IMR-90 (cell line): ENCODE data around the gene PRL. TPM values are rescaled to one million over a fixed set of nuclear protein-coding genes. Genes with fewer than 3 reads are reported as not detected.

Experiments
- ATAC-seq: fragments of 200-7000 bp; cut with Tn5 transposase; 2 replicates; pipeline ENCODE4 v1.9.1; 2020; ENCODE audit warnings: low read depth, mild to moderate bottlenecking, moderate library complexity
- BruUV-seq: library from RNA; stranded (reverse); fragments of 400-500 nt; replicated peaks from 2 replicates; lab custom pipeline; 2021; lab: Mats Ljungman, UMichigan
- CTCF ChIA-PET: fragments of 300-600 bp; formaldehyde crosslinking; extraction: SDS; loops from one replicate; lab custom pipeline; 2021; ENCODE audit warnings: antibody characterized with exemption; lab: Yijun Ruan, JAX
- POLR2A ChIA-PET: fragments of 300-600 bp; sonication (Branson Sonifier 250); formaldehyde crosslinking; loops from one replicate; lab custom pipeline; 2022; ENCODE audit warnings: antibody characterized with exemption; ENCODE audit not compliant: unreplicated experiment; lab: Charles Lee
- DNase-seq: peaks from one replicate; pipeline ENCODE4 v3.0.0; 2013
- H2AFZ ChIP-seq: replicated peaks from 2 replicates; pipeline ENCODE3; 2013; ENCODE audit warnings: low read length, mild to moderate bottlenecking; ENCODE audit not compliant: poor library complexity
- H2AK5ac ChIP-seq: 2 replicates; pipeline ENCODE4 v1.6.1; 2013; ENCODE audit warnings: low read depth, low read length, inconsistent platforms
- H2AK9ac ChIP-seq: replicated peaks from 2 replicates; pipeline ENCODE3; 2013; ENCODE audit warnings: mild to moderate bottlenecking, low read depth, low read length, moderate library complexity; ENCODE audit not compliant: poor library complexity
- H2BK120ac ChIP-seq: 2 replicates; pipeline ENCODE4 v1.6.1; 2013; ENCODE audit warnings: low read depth, low read length, inconsistent platforms
- H2BK15ac ChIP-seq: 3 replicates; pipeline ENCODE4 v1.6.1; 2013; ENCODE audit warnings: low read depth, low read length, inconsistent platforms
- H2BK20ac ChIP-seq: 2 replicates; pipeline ENCODE4 v1.6.1; 2013; ENCODE audit warnings: low read depth, mild to moderate bottlenecking, inconsistent platforms, low read length, moderate library complexity
- H2BK5ac ChIP-seq: 2 replicates; pipeline ENCODE4 v1.6.1; 2013; ENCODE audit warnings: mild to moderate bottlenecking, low read depth, low read length, inconsistent platforms; ENCODE audit not compliant: poor library complexity, severe bottlenecking
- H3K14ac ChIP-seq: replicated peaks from 2 replicates; pipeline ENCODE4 v1.6.1; 2013; ENCODE audit warnings: low read depth, low read length, inconsistent platforms
- H3K18ac ChIP-seq: 2 replicates; pipeline ENCODE4 v1.6.1; 2013; ENCODE audit warnings: low read depth, low read length, control low read depth
- H3K23ac ChIP-seq: 2 replicates; pipeline ENCODE4 v1.6.1; 2013; ENCODE audit warnings: low read depth, low read length, inconsistent platforms
- H3K27ac ChIP-seq: 2 replicates; pipeline ENCODE4 v1.5.1; 2013; ENCODE audit warnings: mild to moderate bottlenecking, control low read depth, low read length; ENCODE audit not compliant: insufficient read depth
- H3K27me3 ChIP-seq: 2 replicates; pipeline ENCODE4 v1.6.1; 2013; ENCODE audit warnings: low read length; ENCODE audit not compliant: control insufficient read depth, insufficient read depth
- H3K36me3 ChIP-seq: 2 replicates; pipeline ENCODE4 v1.6.1; 2013; ENCODE audit warnings: low read length, mixed read lengths; ENCODE audit not compliant: control insufficient read depth, insufficient read depth
- H3K4ac ChIP-seq: 2 replicates; pipeline ENCODE4 v1.6.1; 2013; ENCODE audit warnings: low read depth, low read length, inconsistent platforms
- H3K4me1 ChIP-seq: 2 replicates; pipeline ENCODE4 v1.6.1; 2013; ENCODE audit warnings: low read length, mixed read lengths; ENCODE audit not compliant: control insufficient read depth, insufficient read depth
- H3K4me2 ChIP-seq: 2 replicates; pipeline ENCODE4 v1.6.1; 2013; ENCODE audit warnings: low read depth, mild to moderate bottlenecking, control low read depth, low read length, moderate library complexity
- H3K4me3 ChIP-seq: 2 replicates; pipeline ENCODE4 v1.5.1; 2013; ENCODE audit warnings: low read depth, mild to moderate bottlenecking, control low read depth, low read length, moderate library complexity; ENCODE audit not compliant: insufficient read depth
- H3K56ac ChIP-seq: 2 replicates; pipeline ENCODE4 v1.6.1; 2013; ENCODE audit warnings: low read length, inconsistent platforms; ENCODE audit not compliant: insufficient read depth; ENCODE audit errors: extremely low read depth
- H3K79me1 ChIP-seq, 2 experiments: 2 replicates each; pipeline ENCODE4 v1.6.1; 2013; ENCODE audit warnings: low read length in 2 of 2, inconsistent platforms in 1 of 2, low read depth in 1 of 2
- H3K9ac ChIP-seq: 2 replicates; pipeline ENCODE4 v1.6.1; 2013; ENCODE audit warnings: low read depth, low read length, control low read depth
- H3K9me1 ChIP-seq: 2 replicates; pipeline ENCODE4 v1.6.1; 2013; ENCODE audit warnings: low read length, inconsistent platforms; ENCODE audit not compliant: insufficient read depth
- H3K9me3 ChIP-seq: 2 replicates; pipeline ENCODE4 v1.6.1; 2013; ENCODE audit warnings: low read length; ENCODE audit not compliant: control insufficient read depth, insufficient read depth
- H4K20me1 ChIP-seq: 2 replicates; pipeline ENCODE4 v1.6.1; 2013; ENCODE audit warnings: low read length, inconsistent platforms; ENCODE audit not compliant: insufficient read depth
- H4K5ac ChIP-seq: 2 replicates; pipeline ENCODE4 v1.6.1; 2013; ENCODE audit warnings: mild to moderate bottlenecking, low read depth, low read length, control low read depth
- H4K8ac ChIP-seq, 2 experiments: 2 replicates each; pipeline ENCODE4 v1.6.1; 2013; ENCODE audit warnings: low read depth in 2 of 2, low read length in 2 of 2, control low read depth in 1 of 2, inconsistent platforms in 1 of 2
- H4K91ac ChIP-seq: 2 replicates; pipeline ENCODE4 v1.6.1; 2013; ENCODE audit warnings: low read depth, low read length, inconsistent platforms; ENCODE audit not compliant: insufficient read depth
- MAFK ChIP-seq: IDR thresholded peaks from 2 replicates; pipeline ENCODE4 v1.6.1; 2012; ENCODE audit warnings: low read depth, low read length, improper control_type of control experiment
- WGBS, 2 experiments: methylation state at CpG; one replicate each; pipeline versions ENCODE4 v1.1.5 to v1.1.7; 2013; ENCODE audit warnings: missing lambda C conversion rate in 2 of 2; ENCODE audit not compliant: insufficient read length in 1 of 2; ENCODE audit errors: extremely low coverage in 2 of 2; 5-methylcytosine and 5-hydroxymethylcytosine counted together
- dilution Hi-C: fragments of 300-500 bp; cut with HindIII; formaldehyde crosslinking; loops from one replicate; pipeline ENCODE4 v1.14.3; 2018; ENCODE audit warnings: low sequenced_read_pairs; ENCODE audit not compliant: unreplicated experiment
- in situ Hi-C: fragments of 300-500 bp; cut with MboI; formaldehyde crosslinking; loops from 3 replicates; pipeline ENCODE4 v1.14.3; 2019; ENCODE audit warnings: low sequenced_read_pairs, inconsistent platforms, mixed read lengths
- intact Hi-C: fragments of 100-400 bp; cut with micrococcal nuclease; formaldehyde crosslinking; loops from 2 replicates; pipeline ENCODE4 v1.10.0; 2022
- polyA plus RNA-seq, 3 experiments: library from polyadenylated mRNA; depleted of rRNA; stranded (reverse); fragments of >200 nt; gene quantifications; 2 replicates each; pipeline ENCODE4 v1.2.3, GENCODE V29; 2012; ENCODE audit warnings: low replicate concordance in 1 of 3
- total RNA-seq: library from RNA; depleted of rRNA; stranded (reverse); fragments of >200 nt; gene quantifications from 2 replicates; pipeline ENCODE4 v1.2.3, GENCODE V29; 2012
- TF ChIP-seq, protein P1 (sequence below): conservative IDR thresholded peaks from 2 replicates; pipeline ENCODE4 v1.5.1; 2012; ENCODE audit warnings: mild to moderate bottlenecking, low read depth, low read length, improper control_type of control experiment

Gene PRL
- total and polyA plus RNA-seq, 2 of the 4 experiments (the other 2 are of a cell fraction): not detected

DNA sequence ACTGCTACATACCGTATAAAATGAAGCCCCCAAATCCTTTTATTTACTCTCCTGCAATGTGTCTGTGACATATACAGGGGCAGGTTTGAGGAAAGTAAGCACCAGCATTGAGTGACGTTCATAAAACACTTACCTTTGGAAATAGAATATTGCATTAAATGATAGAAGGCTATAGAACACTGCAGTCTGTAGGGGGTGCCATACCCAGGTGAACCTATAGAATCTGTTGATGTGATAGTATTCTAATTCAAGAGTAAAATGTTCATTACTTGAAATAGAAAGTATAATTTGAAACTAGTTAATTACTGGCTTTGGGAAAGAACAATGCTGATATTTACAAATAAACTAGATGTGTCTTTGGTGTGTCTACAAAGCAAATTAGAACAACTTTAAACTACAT lies 47.0 kb upstream of the PRL start:
- Histone ChIP-seq H3K27ac (no peak overlapping the region), H3K4ac (no peak overlapping the region), H3K27me3 (no peaks in the 10 kb centered on the region), H3K4me3 (no peak overlapping the region), H3K9me3 (no peaks in the 10 kb centered on the region), H2BK20ac (no peak overlapping the region), H3K36me3 (no peaks in the 10 kb centered on the region), H2AK9ac (no peak overlapping the region), H4K8ac (no peak overlapping the region; a peak in 1 of 4 replicates), H2BK120ac (no peak overlapping the region), H4K91ac (no peak overlapping the region), H2BK15ac (no peak overlapping the region), H3K23ac (no peak overlapping the region), H2AK5ac (no peak overlapping the region), H3K79me1 (no peaks in the 10 kb centered on the region), H3K14ac (no peak overlapping the region), H3K18ac (no peak overlapping the region), H3K4me1 (no peaks in the 10 kb centered on the region), H3K9ac (no peak overlapping the region), H4K20me1 (no peaks in the 10 kb centered on the region), H3K56ac (no peak overlapping the region), H4K5ac (no peak overlapping the region), H2BK5ac (no peak overlapping the region), H3K4me2 (no peak overlapping the region), H3K9me1 (no peaks in the 10 kb centered on the region), H2AFZ (no peak overlapping the region)
- in situ Hi-C loops (no loop called here), intact Hi-C loops (no loop called here), dilution Hi-C loops (no loop called here)
- BruUV-seq: no TSS peak
- no CpG with 5 or more reads among the region's 2 CpGs for WGBS, 2 experiments
- no peak for DNase-seq
- ChIA-PET CTCF (no interaction called here), POLR2A (no interaction called here)
- no peak for ATAC-seq
- no peak for TF ChIP-seq MAFK
- TF ChIP-seq, protein P1, sequence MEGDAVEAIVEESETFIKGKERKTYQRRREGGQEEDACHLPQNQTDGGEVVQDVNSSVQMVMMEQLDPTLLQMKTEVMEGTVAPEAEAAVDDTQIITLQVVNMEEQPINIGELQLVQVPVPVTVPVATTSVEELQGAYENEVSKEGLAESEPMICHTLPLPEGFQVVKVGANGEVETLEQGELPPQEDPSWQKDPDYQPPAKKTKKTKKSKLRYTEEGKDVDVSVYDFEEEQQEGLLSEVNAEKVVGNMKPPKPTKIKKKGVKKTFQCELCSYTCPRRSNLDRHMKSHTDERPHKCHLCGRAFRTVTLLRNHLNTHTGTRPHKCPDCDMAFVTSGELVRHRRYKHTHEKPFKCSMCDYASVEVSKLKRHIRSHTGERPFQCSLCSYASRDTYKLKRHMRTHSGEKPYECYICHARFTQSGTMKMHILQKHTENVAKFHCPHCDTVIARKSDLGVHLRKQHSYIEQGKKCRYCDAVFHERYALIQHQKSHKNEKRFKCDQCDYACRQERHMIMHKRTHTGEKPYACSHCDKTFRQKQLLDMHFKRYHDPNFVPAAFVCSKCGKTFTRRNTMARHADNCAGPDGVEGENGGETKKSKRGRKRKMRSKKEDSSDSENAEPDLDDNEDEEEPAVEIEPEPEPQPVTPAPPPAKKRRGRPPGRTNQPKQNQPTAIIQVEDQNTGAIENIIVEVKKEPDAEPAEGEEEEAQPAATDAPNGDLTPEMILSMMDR: 0 out of 2 replicates have a peak, but pooled peaks have one; percentile 12
